Lower leg skin (tissue), 4 donors: ENCODE data around the gene TMEM81. TPM values are rescaled to one million over a fixed set of nuclear protein-coding genes. Genes with fewer than 3 reads are reported as not detected.

ENCODE experiments used
- DNase-seq, 2 donors: peaks; one replicate each; pipeline ENCODE4 v3.0.0-alpha.2; 2019; ENCODE audit warnings: low spot score in 2 of 2
- H3K4me3 ChIP-seq: fragments of 200-600 bp; sonication (generic); 2 replicates; pipeline ENCODE4 v1.5.1; 2017; ENCODE audit warnings: mild to moderate bottlenecking, low read depth; ENCODE audit not compliant: poor library complexity, severe bottlenecking
- CTCF ChIP-seq, 3 donors: fragments of 450-650 bp; IDR thresholded peaks; one replicate each; pipeline ENCODE4 v1.5.1; 2016; ENCODE audit warnings: antibody characterized with exemption in 3 of 3, mild to moderate bottlenecking in 3 of 3, moderate library complexity in 2 of 3
- POLR2A ChIP-seq, 2 donors: fragments of 450-650 bp; IDR thresholded peaks; one replicate each; pipeline ENCODE4 v1.6.1; 2016 to 2017; ENCODE audit warnings: antibody characterized with exemption in 2 of 2, mild to moderate bottlenecking in 1 of 2, moderate library complexity in 1 of 2
- WGBS, 2 donors: methylation state at CpG; one replicate each; pipeline ENCODE4 v1.1.5; 2018; 5-methylcytosine and 5-hydroxymethylcytosine counted together
- intact Hi-C: fragments of 100-400 bp; cut with DNase I; formaldehyde crosslinking; loops from one replicate; pipeline ENCODE4 v1.15.0; 2023; ENCODE audit warnings: low total_unique reads
- total RNA-seq, 4 donors: library from RNA; depleted of rRNA; stranded (reverse); fragments of >200 nt; gene quantifications; one replicate each; pipeline ENCODE4 v1.1.0, GENCODE V29; 2016

Gene TMEM81
- total RNA-seq, 4 donors from 2014 or later: 2.3 to 2.8 (median 2.6) TPM

- 21 to 41% methylated on average over 5 of the region's 5 CpGs for WGBS, 2 donors
- H3K4me3 ChIP-seq: no peak overlapping the region
- no peak for DNase-seq
- intact Hi-C loops: no loop called here
- TF ChIP-seq CTCF (IDR thresholded peaks at IDR 0.05) (no peak), POLR2A (IDR thresholded peaks at IDR 0.05) (no peak)
Measured at GRCh38 chr1:205044741-205045140, 39.5 kb downstream of the TMEM81 start.

GRCh38 chr1:205043866-205044265 lies 40.4 kb downstream of the TMEM81 start:
- intact Hi-C loops: no loop called here
- TF ChIP-seq CTCF (IDR thresholded peaks at IDR 0.05) (no peak), POLR2A (IDR thresholded peaks at IDR 0.05) (no peak)
- WGBS, 2 donors: 24 to 37% methylated on average over 4 of the region's 4 CpGs
- DNase-seq: no peak
- no peak overlapping the region for H3K4me3 ChIP-seq

- DNase-seq: no peak
- H3K4me3 ChIP-seq: no peak within 1 kb of the TSS
- intact Hi-C loops: no loop called here
Measured at GRCh38 chr1:205042911-205043806, 41.1 kb downstream of the TMEM81 start, which contains the start of gene CNTN2. TSS of gene CNTN2 (plus strand) at chr1:205043212. CDS start at chr1:205053186, 9,974 bp downstream.

GRCh38 chr1:205041998-205042910 lies 42.0 kb downstream of the TMEM81 start:
- no peak for DNase-seq
- no peak overlapping the region for H3K4me3 ChIP-seq
- no peak for TF ChIP-seq CTCF (IDR thresholded peaks at IDR 0.05)
- no peak for TF ChIP-seq POLR2A (IDR thresholded peaks at IDR 0.05)
- 33 to 60% methylated on average over 11 to 16 of the region's 16 CpGs for WGBS, 2 donors
- intact Hi-C loops: no loop called here

More at GRCh38 chr1:205042911-205043806, 41.1 kb downstream of the TMEM81 start, which contains the start of gene CNTN2:
- no peak for TF ChIP-seq POLR2A (IDR thresholded peaks at IDR 0.05)
- WGBS, 2 donors: 11 to 18% methylated on average over 28 to 34 of the region's 53 CpGs

GRCh38 chr1:205041001-205041715 lies 43.1 kb downstream of the TMEM81 start:
- DNase-seq: no peak
- TF ChIP-seq CTCF (IDR thresholded peaks at IDR 0.05) (no peak), POLR2A (IDR thresholded peaks at IDR 0.05) (no peak)
- intact Hi-C loops: no loop called here
- 39 to 59% methylated on average over 4 of the region's 4 CpGs for WGBS, 2 donors
- H3K4me3 ChIP-seq: no peak overlapping the region
